Stimulated activated CD8-positive, alpha-beta memory T cell treated with anti-CD3 and anti-CD28 coated beads, Interleukin-4, amount 100 ng/mL, for 24 hours (primary cell): ENCODE results near the gene ABHD14A.

Experiments
- DNase-seq: peaks from one replicate; pipeline ENCODE4 v3.0.0-alpha.2; 2020; ENCODE audit warnings: low read depth

Gene ABHD14A

DNA sequence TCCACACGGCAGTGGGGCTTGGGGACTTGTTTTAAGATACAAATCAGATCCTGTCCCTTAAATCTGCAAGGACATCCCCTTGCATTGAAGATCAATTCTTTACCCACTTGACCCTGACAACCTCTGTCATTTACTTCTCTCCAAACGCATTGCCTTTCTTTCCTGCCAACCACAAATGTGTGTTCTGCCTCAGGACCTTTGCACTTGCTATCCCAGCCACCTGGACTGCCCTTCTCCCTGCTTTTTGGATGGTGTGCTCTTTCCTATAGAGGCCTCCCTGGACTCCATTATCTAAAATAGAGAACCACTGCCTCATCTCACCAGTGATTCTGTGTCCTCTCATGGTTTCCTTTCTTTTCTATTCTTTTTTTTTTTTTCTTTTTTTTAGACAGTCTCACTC, 22.3 kb downstream of the ABHD14A start:
- DNase-seq, result no peak

DNA sequence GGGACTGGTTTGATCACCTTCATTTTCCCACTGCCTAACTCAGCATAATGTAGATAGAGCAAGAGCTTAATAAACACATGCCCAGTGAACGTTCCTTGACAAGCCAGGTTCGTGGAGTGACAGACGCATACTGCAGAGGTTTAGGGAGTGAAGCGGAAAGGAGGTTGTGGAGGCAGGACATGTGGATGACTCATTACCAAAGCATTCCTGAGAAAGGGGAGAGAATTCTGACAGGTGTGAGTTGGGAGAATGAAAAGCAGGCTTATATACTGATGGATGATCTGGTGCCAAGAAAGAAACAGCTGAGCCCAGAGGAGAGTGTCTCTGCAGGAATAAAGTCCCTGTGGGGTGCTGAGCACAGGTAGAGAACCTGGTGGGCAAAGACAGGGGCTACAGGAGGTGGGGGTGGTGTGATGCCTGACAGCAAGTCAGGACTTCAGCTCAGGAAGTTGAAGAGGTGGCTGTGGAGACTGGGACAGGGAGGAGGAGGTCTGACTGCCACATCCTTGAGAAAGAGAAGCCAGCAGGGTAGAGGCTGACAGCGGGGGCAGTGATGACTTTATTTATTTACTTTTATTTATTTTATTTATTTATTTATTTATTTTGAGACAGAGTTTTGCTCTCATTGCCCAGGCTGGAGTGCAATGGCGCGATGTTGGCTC, 23.2 kb downstream of the ABHD14A start:
- DNase-seq, result no peak

DNA sequence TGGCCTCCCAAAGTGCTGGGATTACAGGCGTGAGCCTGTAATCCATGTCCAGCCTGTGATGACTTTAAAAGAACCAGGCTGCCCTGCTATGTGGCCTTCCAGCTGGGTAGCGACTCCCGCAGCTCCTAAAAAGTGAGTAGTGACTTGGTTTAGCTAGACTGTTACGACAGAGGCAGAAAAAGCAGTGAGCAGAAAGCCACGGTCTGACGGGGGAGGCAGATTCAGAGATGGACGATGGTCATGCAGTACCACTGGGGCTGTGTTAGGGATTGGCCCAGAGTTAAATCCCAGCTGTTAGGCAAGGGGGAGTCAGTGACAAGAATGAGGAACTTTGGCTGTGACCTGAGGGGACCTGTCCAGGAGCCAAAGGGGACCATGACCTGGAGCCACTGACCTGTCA, 23.9 kb downstream of the ABHD14A start:
- no peak for DNase-seq

DNA sequence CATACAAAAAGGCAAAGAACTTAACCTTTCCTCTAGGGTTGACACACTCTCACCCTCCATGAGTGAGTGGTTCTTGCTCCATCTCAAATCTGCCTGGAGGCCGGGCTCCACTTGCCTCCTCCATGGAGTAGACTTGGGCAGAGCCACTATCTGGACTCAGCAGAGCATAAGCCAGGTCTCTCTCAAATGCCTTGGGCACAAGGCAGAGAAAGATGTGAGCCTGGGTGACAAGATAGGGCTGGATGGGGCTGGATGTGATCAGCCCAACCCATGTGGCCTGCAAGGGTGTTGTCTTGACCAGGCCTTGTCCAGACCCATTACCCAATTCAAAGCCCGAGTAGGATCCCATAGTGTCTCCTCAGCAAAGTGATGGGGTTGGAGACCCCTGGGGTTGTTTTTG, 25.0 kb downstream of the ABHD14A start:
- DNase-seq, result no peak

DNA sequence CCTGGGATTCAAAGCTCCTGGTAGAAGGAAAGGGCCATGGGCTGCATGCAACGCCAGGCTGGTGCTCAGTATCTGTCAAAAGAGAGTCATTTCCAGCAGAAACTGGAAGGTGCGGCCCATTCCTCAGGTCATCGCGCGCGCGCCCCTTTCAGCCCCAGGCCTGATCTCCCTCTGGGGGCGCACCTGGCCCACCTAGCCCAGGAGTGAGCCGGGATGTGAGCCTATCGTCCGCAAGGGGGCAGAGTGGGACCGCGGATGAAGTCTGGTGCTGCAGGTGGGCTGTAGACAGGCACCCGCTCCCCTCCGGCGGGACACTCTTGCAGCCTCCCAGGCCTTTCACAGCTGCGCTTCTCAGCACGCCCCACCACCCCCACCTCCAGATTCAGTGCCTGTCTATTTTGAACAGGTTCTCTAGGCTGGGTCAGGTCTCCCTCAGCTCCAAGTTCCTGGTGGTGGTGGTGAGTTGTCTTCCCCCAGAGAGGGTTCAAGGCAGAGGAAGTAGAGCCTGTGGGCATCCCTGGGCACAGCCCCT, 26.6 kb downstream of the ABHD14A start:
- peak; percentile 75 for DNase-seq

DNA sequence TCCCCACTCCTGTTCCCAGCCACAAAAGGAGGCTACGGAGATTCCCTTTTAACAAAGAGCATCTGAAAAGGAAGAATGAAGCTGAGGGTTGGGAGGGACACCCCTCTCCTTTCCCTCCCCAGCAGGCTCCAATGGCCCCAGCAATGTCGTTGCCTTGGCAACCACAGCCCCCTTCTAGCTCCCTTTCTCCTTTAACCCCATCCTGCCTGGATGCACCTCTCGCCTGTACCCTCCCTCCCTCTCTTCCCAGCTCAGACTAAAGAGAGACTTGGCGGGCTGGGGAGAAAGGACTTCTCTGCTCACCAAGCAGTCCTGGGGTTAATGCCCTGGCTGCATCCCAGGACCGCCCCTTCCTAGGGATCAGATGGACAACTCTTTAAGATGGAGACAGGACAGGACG, 27.9 kb downstream of the ABHD14A start:
- DNase-seq, result no peak

DNA sequence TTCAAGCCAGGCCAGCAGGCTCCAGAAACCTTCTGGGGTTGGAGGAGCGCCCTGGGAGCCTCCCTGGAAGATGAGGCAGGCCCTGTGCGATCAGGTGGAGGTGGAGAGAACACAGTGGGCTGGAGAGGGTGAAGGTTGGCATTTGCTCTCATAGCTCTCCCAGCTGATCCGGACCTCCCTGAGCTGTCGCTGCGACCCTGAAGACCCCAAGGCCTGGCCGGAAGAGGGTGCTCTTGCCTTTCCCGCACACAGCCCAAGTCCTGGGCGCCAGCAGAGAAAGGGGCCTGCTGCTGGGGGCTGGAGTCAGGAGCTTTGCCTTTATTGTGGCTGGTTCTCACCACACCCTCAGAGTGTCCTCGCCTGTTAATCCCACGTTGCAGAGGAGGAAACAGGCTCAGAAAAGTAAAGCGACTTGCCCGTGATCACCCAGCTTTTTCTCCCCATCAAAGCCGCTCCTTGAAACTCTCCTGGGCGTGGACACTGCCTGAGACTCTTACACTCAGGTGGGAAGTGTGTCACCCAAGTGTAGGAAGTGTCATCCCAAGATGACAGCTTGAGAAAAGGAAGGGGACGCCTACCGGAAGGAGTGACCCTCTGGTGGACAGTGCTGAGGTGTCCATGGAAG, 29.4 kb downstream of the ABHD14A start:
- DNase-seq, result no peak

DNA sequence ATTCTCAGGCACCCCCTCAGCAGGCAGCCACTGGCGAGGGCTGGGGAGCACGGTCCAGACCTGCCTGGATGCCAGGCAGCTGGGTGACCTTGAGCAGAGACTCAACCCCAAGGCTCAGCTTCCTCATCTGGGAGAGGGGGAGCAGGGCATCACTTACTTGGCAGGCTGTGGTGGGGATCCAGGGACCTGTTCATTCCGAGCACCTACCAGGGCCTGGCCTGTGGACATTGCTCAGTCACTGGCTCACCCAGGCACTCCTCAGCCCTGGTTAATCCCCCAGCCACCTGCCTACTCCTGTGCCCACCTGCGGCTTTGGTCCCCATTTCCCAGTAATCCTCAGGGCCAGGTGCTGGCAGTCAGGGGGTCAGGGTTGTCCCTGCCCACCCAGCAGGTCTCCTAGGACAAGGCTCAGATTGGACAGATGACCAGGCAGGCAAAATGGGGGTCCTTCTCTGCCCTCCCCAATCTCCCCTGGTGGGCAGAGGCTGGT, 30.1 kb downstream of the ABHD14A start:
- DNase-seq, result no peak

DNA sequence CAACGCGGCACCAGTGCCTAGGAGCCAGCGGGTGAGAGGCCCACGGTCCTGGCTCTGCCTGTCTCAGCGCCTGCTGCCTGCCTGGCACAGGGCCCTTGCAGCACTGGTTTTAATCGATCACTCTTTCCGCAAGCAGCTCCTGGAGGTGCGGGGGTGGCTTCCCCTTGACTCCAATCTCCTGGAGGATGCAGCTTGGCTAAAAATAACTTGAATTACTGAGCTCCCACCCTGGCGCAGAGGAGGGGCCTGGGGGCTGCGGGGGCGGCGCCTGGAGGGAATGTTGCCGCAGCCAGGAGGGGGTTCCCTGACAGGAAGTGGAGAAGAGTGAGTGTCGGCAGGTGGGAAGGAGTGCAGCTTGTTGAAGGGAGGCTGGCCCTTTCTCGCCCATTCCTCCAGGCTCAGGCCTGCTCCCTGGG, 30.7 kb downstream of the ABHD14A start:
- no peak for DNase-seq

DNA sequence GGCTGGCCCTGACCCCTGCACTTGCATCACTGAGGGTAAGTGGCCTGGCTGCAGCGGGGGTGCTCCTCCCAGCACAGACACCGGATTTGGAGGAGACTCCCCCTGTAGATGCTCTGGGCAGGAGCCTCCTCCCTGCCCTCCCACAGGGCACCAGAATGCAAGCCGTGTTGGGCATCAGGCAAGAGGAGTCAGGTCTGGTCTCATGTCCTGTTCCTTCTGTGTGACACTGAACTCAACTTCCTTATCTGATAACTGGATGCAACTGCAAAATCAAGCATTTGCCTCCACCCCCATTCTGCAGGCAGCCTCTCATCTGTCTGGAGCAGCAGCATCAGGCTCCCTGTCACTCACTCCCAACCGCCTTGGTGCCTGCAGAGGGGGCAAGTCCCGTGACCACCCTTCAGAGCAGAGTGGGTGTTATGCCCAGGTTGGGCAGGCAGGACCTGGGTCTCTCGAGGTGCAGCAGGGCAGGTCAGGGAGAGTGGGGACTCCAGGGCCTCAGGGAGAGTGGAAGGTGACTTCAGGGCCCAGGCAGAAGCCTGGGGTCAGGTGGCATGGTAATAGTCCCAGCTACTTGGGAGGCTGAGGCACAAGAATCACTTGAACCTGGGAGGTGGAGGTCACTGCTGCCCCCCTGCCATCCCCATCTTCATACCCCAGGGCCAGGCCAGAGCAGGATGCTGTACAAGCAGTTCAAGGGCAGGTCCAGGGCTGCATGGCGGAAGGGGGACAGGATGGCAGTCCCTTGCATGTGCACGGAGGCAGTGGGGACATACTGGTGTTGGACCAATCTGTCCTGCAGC, 31.4 kb downstream of the ABHD14A start:
- no peak for DNase-seq

DNA sequence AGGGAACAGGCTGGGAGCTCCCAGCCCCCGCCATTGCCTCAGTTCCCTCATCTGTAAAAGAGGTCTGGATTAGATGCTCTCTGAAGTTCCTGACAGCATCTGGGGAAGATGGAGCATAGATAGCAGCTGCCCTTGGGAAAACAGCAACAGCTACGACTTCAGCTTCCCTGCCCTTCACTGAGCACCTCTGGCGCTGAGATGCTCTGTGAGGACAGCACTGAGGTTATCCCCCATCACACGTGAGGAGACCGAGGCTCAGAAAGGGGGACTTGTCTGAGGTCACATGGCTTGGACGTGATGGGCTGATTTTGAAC, 31.9 kb downstream of the ABHD14A start:
- no peak for DNase-seq

DNA sequence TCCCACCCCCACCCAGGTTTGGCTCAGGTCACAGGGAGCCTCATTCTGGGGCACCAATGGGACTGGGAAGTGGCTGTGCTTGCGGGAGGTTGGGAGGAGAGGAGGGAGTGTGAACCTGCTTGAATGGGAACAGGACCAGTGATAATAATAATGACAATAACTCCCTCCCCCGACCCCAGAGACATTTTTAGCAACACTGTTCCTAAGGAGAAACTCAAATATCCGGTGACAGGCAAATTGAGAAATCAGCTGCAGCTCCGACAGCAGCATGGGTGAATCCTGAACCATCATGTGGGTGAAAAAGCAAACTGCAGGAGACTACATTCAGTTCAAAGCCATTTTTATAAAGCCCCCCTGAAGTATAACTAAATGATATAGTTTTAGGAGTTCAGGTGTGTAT, 32.4 kb downstream of the ABHD14A start:
- no peak for DNase-seq

DNA sequence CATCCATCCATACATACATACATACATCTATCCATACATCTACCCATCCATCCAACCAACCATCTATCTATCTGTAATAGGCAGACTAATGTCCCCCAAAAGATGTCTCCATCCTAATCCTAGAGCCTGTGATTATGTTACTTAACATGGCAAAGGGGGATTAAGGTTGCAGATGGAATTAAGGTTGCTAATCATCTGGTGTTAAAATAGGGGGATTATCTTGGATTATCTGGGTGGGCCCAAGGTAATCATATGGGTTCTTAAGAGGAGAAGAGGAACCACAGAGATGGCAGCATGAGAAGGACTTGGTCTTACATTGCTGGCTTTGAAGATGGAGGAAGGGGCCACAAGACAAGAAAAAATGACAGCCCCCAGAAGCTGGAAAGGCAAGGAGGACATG, 35.6 kb downstream of the ABHD14A start:
- no peak for DNase-seq

DNA sequence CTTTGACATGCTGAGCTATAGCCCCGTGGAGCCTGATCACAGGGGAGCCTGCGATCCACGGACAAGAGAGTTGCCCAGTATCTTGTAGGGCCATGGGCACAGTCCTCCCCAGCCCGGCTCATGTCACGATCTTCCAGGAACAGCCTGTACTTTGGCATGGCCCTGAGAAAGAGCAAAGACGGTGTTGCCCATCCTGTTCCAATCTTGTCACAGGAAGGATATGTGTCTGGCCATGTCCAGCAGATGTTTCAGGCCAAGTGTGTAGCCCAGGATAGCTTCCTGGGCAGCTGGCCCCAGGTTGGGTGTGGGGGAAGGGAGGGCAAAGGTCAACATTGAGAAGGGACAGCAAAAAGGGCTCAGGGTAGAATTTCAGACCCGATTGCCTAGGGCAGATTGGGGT, 37.8 kb downstream of the ABHD14A start:
- DNase-seq, result no peak

DNA sequence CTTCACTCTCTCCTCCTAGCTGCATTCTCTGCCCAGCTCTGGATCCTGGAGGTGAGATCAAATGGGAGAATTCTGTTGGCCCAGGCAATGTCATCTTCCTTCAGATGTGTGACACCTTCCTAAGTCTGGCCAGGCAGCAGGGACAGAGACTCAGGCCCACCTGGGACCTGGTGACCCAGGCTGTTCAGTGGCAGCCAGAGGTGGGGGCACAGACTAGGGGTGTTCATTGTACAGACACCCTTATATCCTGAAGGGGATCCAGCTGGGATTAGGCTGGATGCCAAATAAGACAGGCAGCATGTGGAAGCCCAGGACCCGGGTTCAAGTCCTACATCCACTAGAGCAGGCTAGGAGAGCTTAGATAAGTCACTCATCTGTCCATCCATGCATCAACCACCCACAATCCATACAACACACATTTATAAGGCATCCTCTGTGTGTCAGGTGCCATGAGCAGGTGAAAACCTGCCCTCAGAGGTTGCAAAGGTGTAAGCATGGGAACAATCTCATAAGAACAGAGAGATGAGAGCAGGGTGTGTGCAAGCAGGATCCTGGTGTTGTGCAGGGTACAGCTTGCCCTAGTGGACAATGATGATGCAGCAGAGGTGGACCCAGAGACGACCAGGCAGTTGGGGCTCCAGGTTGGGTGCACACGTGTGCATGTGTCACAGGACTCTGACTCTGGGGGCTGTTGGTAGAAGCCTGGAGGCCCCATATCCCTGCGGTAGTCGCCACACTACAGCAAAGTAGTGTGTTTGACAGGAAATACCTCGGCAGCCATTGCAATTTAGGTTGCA, 39.1 kb downstream of the ABHD14A start:
- DNase-seq, result no peak

DNA sequence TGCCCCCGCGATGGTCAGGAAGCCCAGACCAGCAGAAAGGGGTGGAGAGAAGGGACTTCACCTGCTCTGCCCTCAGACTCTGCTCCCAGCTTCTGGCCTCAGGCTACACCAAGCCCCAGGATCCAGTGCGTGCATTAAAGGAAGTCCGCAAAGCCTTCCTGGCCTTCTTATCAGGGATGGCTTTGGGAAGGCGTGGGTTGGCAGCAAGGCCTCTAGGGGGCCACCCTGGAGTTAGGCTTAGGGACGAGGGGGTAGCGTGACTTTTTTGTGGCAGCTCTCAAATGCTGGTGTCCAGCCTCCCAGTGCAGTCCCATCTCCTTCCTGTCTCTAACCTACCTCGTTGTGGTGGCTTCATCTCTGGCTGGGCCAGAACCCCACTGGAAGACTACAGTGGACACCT, 39.7 kb downstream of the ABHD14A start:
- no peak for DNase-seq

DNA sequence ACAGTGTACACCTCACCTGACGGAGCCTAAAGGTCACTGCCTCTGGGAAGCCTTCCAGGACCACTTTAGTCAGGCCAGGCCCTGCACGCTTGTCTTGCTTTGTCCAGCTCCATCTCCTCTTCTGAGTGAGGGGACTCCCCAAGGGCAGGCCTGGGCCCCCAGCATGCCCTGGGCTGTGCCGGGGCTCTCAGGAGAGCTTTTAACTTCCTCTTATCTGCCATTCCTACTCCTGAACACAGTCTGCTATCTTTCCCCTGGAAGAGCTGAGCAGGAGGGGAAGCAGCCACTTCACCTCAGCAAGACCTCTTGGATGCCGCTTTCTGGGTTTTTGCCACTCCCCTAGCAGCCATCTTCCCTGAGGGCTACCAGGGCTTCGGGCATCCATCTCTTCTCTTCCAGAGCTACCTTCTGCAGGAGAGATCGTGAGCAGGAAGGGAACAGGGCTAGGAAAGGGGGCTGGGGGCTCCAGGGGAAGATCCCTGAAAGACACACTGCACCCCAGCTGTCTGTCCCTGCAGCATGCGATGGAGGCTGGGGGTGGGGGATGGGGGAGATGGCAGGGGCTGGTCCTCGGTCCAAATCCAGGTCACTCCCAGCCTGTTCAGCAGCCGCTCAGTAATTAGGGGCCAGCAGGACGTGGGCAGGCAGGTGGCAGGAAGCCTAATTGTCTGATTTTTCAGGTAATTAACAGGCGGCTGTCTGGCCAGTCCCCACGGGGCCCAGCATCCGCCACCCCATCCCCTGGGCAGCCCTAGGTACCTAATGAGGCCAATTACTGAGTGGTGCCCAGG, 40.8 kb downstream of the ABHD14A start:
- DNase-seq, result no peak

DNA sequence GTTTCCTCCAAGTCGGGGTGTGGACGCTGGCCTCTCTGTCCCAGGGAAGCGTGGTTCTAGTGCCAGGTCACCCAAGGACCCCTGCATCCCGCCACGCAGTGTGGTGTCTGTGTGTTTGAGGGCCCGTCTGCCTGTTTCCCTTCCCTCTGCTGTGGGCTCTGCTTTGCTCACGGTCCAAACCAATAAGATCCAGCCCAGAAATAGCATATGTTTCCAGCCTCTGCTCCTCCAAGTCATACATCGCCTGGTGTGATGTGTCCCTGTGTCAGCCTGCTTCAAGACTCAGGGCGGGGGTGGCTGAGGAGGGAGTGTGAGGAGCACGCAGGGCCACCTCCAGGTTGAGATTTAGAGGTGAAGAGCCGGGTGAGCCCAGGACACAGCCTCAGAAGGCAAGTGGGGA, 42.7 kb downstream of the ABHD14A start:
- no peak for DNase-seq

DNA sequence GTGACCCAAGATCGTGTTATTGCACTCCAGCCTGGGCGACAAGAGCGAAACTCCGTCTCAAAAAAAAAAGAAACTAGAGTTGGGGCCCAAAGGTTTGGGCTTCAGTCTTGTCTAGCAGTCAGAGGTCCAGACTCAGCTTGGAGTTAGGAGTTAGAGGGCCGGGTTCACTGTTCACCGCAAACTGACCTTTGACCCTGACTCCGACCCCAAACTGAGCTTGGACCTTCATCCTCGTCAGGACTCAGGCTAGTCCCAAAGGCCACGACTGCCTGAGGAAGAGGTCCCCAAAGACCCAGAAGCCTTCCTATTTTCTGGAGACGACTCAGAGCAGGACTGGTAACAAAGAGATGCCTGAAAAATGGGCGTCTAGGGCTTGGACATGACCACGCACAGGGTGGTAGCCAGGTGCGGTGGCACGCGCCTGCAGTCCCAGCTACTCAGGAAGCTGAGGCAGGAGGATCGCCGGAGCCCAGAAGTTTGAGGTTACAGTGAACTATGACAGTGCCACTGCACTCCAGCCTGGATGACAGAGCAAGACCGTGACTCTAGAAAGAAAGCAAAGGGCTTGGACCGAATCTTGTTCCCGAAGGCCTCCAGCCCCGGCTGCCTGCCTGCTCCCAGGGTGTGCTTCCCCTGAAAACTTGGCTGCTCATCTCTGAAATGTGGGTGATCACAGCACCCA, 43.6 kb downstream of the ABHD14A start:
- no peak for DNase-seq

DNA sequence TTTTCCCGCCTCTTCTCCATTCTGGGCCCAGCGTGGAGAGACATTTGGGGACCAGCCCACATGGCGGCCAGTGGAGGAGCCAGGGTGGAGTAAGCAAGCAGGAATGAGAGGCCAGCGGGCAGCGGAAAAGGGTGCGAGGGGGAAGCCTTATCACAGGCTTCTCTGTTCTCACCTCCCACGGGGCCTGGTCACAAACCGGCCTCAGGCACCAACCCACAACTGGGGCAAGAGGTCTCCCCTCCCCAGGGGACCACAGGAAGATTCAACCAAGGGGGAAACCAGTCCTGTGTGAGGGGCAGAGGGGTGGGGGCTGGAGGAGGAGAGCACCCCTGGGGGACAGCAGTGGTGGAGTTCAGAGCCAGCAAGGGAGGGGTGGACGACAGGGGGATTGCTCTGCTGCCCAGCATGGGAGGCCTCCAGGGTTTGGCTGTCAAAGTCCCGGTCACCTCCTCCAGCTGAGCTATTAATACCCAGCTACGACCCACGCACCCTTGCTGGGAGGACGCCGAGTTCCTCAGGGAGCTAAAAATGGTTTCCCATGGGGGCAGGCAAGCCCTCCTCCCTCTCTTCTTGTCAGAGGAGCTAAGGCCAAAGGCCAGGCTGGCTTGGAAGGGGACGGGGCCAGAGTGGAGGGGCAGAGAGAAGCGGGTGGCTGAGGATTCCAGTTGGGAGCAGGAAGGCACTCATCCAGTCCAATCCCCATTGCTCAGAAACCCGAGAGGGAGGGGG, 44.7 kb downstream of the ABHD14A start:
- no peak for DNase-seq
